ENCODE data around the gene PRKAR2B.

- TF ChIP-seq CTCF (IDR thresholded peaks at IDR 0.05) (no peak), ZFX (IDR thresholded peaks at IDR 0.05; ENCODE audit: borderline replicate concordance) (no peak)
Observed at GRCh38 chr7:107185716-107186115, 141.2 kb downstream of the PRKAR2B start.
